Hepatocyte (in vitro differentiated cells): ENCODE measurements around the gene VASH1.

Experiments used
- CTCF ChIP-seq: fragments of 200-600 bp; sonication (generic); IDR thresholded peaks from 2 replicates; pipeline ENCODE4 v1.5.1; 2016; ENCODE audit warnings: antibody characterized with exemption, mild to moderate bottlenecking; ENCODE audit not compliant: poor library complexity
- EZH2 ChIP-seq: fragments of 200-600 bp; sonication (generic); IDR thresholded peaks from 2 replicates; pipeline ENCODE4 v1.6.1; 2016; ENCODE audit warnings: antibody characterized with exemption, mild to moderate bottlenecking, borderline replicate concordance

GRCh38 chr14:76773956-76774820 is 12.9 kb downstream of the VASH1 start:
- TF ChIP-seq CTCF (no peak), EZH2 (no peak)
